Measurements from ENCODE around the gene MEIS1.

Gene MEIS1

DNA sequence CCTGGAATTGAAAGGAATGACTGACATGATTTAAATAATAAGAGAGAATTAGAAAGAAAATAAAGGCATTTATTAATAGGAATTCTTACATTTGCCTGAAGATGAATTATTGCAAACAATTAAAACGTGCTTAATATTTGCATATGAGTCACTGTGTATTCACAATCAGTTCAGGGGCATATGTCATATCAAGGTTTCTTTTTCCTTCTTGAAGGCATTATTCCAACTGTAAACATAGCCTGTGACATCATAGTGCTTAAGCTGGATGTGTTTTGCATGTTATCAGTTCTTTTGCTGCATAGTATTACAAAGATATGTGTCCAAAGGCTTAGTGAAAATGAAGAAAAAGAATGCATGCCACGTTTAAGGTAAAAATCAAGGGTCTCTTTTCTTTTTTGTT is 80.8 kb downstream of the MEIS1 start:
- Histone ChIP-seq H3K9me3 (no peaks in the 10 kb centered on the region), H3K27ac (no peak overlapping the region), H3K4me3 (ENCODE audit: low read depth in 1 of 2, low read length in 1 of 2) (no peak overlapping the region), H3K36me3 (no peaks in the 10 kb centered on the region), H3K27me3 (no peaks in the 10 kb centered on the region), H3K4me1 (ENCODE audit: control insufficient read depth in 1 of 2, insufficient read depth in 1 of 2, low read depth in 1 of 2, low read length in 1 of 2) (no peaks in the 10 kb centered on the region)
- TF ChIP-seq, protein P1, sequence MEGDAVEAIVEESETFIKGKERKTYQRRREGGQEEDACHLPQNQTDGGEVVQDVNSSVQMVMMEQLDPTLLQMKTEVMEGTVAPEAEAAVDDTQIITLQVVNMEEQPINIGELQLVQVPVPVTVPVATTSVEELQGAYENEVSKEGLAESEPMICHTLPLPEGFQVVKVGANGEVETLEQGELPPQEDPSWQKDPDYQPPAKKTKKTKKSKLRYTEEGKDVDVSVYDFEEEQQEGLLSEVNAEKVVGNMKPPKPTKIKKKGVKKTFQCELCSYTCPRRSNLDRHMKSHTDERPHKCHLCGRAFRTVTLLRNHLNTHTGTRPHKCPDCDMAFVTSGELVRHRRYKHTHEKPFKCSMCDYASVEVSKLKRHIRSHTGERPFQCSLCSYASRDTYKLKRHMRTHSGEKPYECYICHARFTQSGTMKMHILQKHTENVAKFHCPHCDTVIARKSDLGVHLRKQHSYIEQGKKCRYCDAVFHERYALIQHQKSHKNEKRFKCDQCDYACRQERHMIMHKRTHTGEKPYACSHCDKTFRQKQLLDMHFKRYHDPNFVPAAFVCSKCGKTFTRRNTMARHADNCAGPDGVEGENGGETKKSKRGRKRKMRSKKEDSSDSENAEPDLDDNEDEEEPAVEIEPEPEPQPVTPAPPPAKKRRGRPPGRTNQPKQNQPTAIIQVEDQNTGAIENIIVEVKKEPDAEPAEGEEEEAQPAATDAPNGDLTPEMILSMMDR (IDR thresholded peaks at IDR 0.05) = no peak

DNA sequence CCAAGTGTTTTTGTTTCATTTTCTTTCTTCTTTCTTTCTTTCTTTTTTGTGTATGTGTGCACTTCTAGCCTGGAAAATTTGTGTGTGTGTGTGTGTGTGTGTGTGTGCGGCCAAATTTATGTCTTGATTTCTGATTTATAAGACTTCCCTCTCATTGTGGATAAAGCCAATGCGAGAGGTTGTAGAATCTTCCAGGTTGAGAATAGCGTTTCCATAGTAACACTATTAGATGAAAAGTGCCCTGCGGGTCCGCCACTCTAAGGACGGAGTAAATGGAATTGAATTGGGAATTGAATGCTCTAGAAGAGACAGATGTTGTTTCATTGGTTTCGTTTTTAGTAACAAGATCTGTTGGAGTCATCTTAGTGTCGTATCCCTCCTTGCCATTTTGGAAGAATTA is 81.6 kb downstream of the MEIS1 start:
- TF ChIP-seq, protein P1 (IDR thresholded peaks at IDR 0.05) = no peak
- Histone ChIP-seq H3K36me3 (no peaks in the 10 kb centered on the region), H3K9me3 (no peaks in the 10 kb centered on the region), H3K4me1 (ENCODE audit: control insufficient read depth in 1 of 2, insufficient read depth in 1 of 2, low read depth in 1 of 2, low read length in 1 of 2) (no peaks in the 10 kb centered on the region), H3K27ac (no peak overlapping the region), H3K4me3 (ENCODE audit: low read depth in 1 of 2, low read length in 1 of 2) (no peak overlapping the region), H3K27me3 (peaks cover 5% of the 10 kb centered on the region)

DNA sequence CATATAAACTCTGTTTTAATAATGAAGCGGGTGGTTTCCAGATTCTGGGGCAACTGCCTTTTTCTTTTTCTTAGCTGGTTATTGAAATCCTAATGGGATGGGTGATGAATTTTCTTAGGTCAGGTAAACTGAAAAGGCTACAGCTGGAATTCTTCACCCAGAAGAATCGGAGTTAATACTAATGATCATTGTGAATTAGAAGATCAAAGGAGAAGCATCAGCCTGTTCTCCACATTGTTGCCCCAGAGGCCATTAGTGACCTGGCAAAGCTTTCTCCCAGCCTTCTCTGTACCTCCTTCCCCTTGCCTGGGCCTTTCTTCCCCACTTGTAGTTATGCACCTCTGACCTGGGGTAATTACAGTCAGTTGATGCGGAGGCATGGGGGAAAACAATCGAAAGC is 82.8 kb downstream of the MEIS1 start:
- no peaks in the 10 kb centered on the region for H3K4me1 ChIP-seq (ENCODE audit: control insufficient read depth in 1 of 2, insufficient read depth in 1 of 2, low read depth in 1 of 2, low read length in 1 of 2)

DNA sequence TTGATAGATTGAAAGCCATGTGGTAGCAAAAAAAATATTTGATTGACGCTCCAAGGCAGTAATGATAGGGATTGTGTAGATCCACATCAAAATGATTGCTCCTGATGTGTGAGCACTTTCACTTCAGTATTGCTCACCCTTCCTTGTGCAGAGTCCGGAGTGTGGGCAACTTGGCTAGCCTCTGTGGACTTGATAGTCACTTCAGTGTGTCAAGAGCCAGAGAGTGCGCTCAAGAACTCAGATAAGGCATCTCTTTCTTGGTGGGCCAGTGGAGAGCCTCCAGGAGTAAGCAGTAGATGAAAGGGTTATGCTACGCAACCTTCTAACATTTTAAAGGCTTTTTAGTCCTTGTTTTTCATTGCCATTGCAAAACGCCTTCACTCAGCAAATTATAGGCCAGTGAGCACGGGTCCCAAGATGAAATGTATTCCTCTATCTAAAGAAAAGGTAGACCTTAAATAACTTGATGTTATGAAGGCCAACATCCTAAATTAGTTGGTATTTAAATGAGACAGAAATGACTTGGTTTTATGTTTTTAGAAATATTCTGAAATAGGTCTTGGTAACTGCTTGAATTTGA is 84.4 kb downstream of the MEIS1 start:
- Histone ChIP-seq H3K9me3 (no peaks in the 10 kb centered on the region), H3K4me1 (ENCODE audit: control insufficient read depth in 1 of 2, insufficient read depth in 1 of 2, low read depth in 1 of 2, low read length in 1 of 2) (no peaks in the 10 kb centered on the region), H3K4me3 (ENCODE audit: low read depth in 1 of 2, low read length in 1 of 2) (no peak overlapping the region), H3K27me3 (peaks cover 7% of the 10 kb centered on the region), H3K36me3 (no peaks in the 10 kb centered on the region), H3K27ac (no peak overlapping the region)
- TF ChIP-seq, protein P1 (IDR thresholded peaks at IDR 0.05) = no peak

More for the DNA sequence above, 82.8 kb downstream of the MEIS1 start:
- H3K27me3 ChIP-seq = peaks cover 7% of the 10 kb centered on the region
- H3K4me3 ChIP-seq (ENCODE audit: low read depth in 1 of 2, low read length in 1 of 2) = no peak overlapping the region
- H3K9me3 ChIP-seq = no peaks in the 10 kb centered on the region
- no peak overlapping the region for H3K27ac ChIP-seq
- TF ChIP-seq, protein P1 (IDR thresholded peaks at IDR 0.05) = no peak
- no peaks in the 10 kb centered on the region for H3K36me3 ChIP-seq

DNA sequence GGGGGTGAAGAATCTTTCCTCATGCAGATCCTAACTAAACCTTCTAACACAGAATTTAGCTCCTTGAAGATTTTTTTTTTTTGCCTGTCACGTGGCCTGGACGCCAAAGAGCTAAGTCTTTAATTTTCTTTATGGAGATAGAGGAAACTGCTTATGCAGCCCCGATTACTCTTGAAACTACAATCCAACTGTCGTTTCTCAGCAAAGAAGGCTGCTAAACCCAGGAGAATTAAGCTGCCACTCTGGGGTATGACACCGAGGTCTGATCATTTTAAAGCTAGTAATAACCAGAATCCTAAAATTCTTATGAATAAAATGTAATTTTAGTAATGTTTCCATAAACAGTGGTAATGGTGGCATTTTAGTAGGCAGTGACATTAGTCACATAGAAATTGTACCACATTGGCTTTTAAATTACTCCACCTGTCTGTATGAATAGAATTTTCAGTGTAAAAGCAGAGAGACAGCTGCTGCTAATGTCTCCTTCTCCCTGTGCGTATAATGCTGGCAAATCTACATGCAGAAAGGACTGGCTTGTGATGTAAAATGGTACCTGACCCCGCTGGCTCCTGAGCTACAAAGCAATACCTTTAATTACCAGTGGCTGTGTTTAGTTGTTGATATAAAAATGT is 86.5 kb downstream of the MEIS1 start:
- no peak overlapping the region for H3K4me3 ChIP-seq (ENCODE audit: low read depth in 1 of 2, low read length in 1 of 2)
- TF ChIP-seq, protein P1 (IDR thresholded peaks at IDR 0.05) = no peak
- no peak overlapping the region for H3K27ac ChIP-seq
- no peaks in the 10 kb centered on the region for H3K36me3 ChIP-seq
- peaks cover 7% of the 10 kb centered on the region for H3K27me3 ChIP-seq
- H3K9me3 ChIP-seq = no peaks in the 10 kb centered on the region
- no peaks in the 10 kb centered on the region for H3K4me1 ChIP-seq (ENCODE audit: control insufficient read depth in 1 of 2, insufficient read depth in 1 of 2, low read depth in 1 of 2, low read length in 1 of 2)
